Measurements from ENCODE around the gene NALCN. TPM values are rescaled to one million over a fixed set of nuclear protein-coding genes. Genes with fewer than 3 reads are reported as not detected.

NALCN gene
- total and polyA plus RNA-seq, 7 experiments from 2014 or later: not detected

DNA sequence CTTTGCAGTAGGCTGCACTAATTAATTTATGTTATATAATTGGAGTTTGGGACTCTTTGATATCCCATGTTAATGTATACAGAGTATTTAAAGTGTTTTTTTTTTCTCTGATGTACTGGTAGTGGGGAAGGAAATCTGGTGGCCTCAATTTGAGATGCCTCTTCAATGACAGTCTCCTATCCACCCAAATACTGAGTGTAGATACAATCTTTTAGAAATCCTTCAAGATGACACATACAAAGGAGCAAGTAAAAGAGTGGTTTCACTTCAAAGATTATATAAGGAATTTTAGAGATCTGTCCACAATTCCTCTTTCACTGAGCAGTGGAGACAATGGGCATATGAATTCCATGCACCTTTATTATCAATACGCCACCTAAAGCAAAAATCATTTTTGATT lies 15.1 kb downstream of the NALCN start:
- Histone ChIP-seq H3K36me3 (ENCODE audit: control insufficient read depth in 2 of 3, insufficient read depth in 3 of 3, low read length in 3 of 3) (no peaks in the 10 kb centered on the region), H3K4me1 (ENCODE audit: control insufficient read depth in 2 of 2, insufficient read depth in 2 of 2, low read length in 2 of 2) (no peaks in the 10 kb centered on the region), H3K27ac (ENCODE audit: low read depth, low read length) (no peak overlapping the region), H3K27me3 (ENCODE audit: control insufficient read depth in 2 of 2, insufficient read depth in 2 of 2, low read length in 2 of 2) (no peaks in the 10 kb centered on the region), H3K9me3 (ENCODE audit: control insufficient read depth in 2 of 3, low read length in 3 of 3) (no peaks in the 10 kb centered on the region), H3K4me3 (ENCODE audit: low read length) (no peak overlapping the region)
- CTCF ChIA-PET: no interaction called here
- POLR2A ChIA-PET: no interaction called here
- H3K4me1 Mint-ChIP-seq: peaks cover 0 to 2% (median 0%) of the 10 kb centered on the region in 7 donors
- peaks cover 0 to 6% (median 0%) of the 10 kb centered on the region in 11 donors for H3K9me3 Mint-ChIP-seq
- H3K27ac Mint-ChIP-seq: no peak overlapping the region
- ATAC-seq (no peak), DNase-seq (no peak)
- no peaks in the 10 kb centered on the region for H3K36me3 Mint-ChIP-seq
- intact Hi-C loops (cut with micrococcal nuclease): no loop called here
- H3K27me3 Mint-ChIP-seq: peaks cover 0 to 8% (median 5%) of the 10 kb centered on the region in 5 donors
- H3K4me3 Mint-ChIP-seq: no peak overlapping the region

DNA sequence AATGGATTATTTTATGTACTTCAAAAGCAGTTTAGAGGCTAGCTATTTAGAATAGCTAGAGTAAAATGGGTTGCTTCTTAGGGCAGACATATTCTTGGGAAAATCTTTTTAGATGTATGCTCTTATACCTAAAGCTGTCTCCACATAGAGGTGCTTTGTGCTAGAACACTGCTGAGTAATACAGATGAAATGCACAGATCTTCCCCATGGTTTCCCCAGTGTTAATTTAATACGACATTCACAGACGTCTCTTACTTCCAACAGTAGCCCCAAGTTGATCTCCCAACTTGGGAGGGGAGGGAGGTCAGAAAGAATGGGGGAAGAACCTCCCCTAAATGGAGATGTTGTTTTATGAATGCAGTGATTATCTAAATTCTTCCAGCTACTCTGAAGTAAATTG lies 16.9 kb downstream of the NALCN start:
- Mint-ChIP-seq H3K27ac (no peak overlapping the region), H3K4me3 (no peak overlapping the region), H3K27me3 (no peaks in the 10 kb centered on the region), H3K4me1 (peaks cover 0 to 2% (median 0%) of the 10 kb centered on the region in 7 donors), H3K36me3 (no peaks in the 10 kb centered on the region), H3K9me3 (peaks cover 0 to 6% (median 0%) of the 10 kb centered on the region in 11 donors)
- H3K36me3 ChIP-seq (ENCODE audit: control insufficient read depth in 2 of 3, insufficient read depth in 3 of 3, low read length in 3 of 3): no peaks in the 10 kb centered on the region
- no peaks in the 10 kb centered on the region for H3K27me3 ChIP-seq (ENCODE audit: control insufficient read depth in 2 of 2, insufficient read depth in 2 of 2, low read length in 2 of 2)
- no peak for DNase-seq
- H3K4me1 ChIP-seq (ENCODE audit: control insufficient read depth in 2 of 2, insufficient read depth in 2 of 2, low read length in 2 of 2): no peaks in the 10 kb centered on the region
- ChIA-PET POLR2A (no interaction called here), CTCF (no interaction called here)
- H3K27ac ChIP-seq (ENCODE audit: low read depth, low read length): no peak overlapping the region
- intact Hi-C loops (cut with micrococcal nuclease): no loop called here
- no peaks in the 10 kb centered on the region for H3K9me3 ChIP-seq (ENCODE audit: control insufficient read depth in 2 of 3, low read length in 3 of 3)
- no peak overlapping the region for H3K4me3 ChIP-seq (ENCODE audit: low read length)
- ATAC-seq: no peak

DNA sequence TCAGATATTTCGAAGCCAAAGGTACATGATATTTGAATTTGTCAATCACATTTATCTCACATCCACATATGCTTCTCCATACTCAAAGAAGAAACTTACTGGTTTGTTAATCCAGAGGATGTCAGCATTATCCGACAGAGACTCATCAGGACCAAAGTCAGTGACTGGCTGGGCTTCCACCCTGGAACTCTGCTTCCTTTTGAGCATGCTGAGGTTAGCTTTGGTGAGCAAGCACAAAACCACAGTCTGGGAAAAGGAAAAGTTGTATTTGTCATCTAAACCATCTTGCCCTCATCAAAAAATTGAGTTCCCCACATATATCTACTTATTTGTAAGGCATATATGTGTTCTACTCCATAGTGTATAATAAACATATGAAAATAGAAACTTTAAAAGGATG lies 17.4 kb downstream of the NALCN start:
- no peak for ATAC-seq
- no peak for DNase-seq
- Mint-ChIP-seq H3K36me3 (no peaks in the 10 kb centered on the region), H3K27me3 (no peaks in the 10 kb centered on the region), H3K4me1 (peaks cover 0 to 2% (median 0%) of the 10 kb centered on the region in 7 donors), H3K4me3 (no peak overlapping the region), H3K9me3 (peaks cover 0 to 6% (median 0%) of the 10 kb centered on the region in 11 donors), H3K27ac (no peak overlapping the region)
- Histone ChIP-seq H3K4me1 (ENCODE audit: control insufficient read depth in 2 of 2, insufficient read depth in 2 of 2, low read length in 2 of 2) (no peaks in the 10 kb centered on the region), H3K27me3 (ENCODE audit: control insufficient read depth in 2 of 2, insufficient read depth in 2 of 2, low read length in 2 of 2) (no peaks in the 10 kb centered on the region), H3K27ac (ENCODE audit: low read depth, low read length) (no peak overlapping the region), H3K4me3 (ENCODE audit: low read length) (no peak overlapping the region), H3K9me3 (ENCODE audit: control insufficient read depth in 2 of 3, low read length in 3 of 3) (no peaks in the 10 kb centered on the region), H3K36me3 (ENCODE audit: control insufficient read depth in 2 of 3, insufficient read depth in 3 of 3, low read length in 3 of 3) (no peaks in the 10 kb centered on the region)
- ChIA-PET CTCF (no interaction called here), POLR2A (no interaction called here)
- intact Hi-C loops (cut with micrococcal nuclease): no loop called here

DNA sequence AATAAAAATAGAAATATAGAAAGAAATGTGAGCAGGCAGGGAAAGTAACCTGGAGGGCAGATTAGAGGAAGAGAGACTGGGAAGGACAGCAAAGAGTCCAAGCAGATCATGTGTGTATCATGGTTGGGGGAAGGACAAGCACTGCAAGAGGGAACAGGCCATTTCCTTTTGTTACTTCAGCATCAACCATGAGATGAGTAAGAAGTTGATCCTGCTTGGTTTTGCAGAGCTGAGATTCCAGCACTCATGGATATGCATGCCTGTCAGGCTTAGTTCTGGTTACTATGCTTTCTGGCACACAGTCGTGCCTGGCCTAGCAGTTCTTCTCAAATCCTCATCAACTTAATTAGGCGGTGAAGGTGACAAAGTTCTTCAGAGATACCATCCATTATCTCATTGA lies 18.1 kb downstream of the NALCN start:
- Histone ChIP-seq H3K27me3 (ENCODE audit: control insufficient read depth in 2 of 2, insufficient read depth in 2 of 2, low read length in 2 of 2) (no peaks in the 10 kb centered on the region), H3K36me3 (ENCODE audit: control insufficient read depth in 2 of 3, insufficient read depth in 3 of 3, low read length in 3 of 3) (no peaks in the 10 kb centered on the region), H3K9me3 (ENCODE audit: control insufficient read depth in 2 of 3, low read length in 3 of 3) (no peaks in the 10 kb centered on the region), H3K4me1 (ENCODE audit: control insufficient read depth in 2 of 2, insufficient read depth in 2 of 2, low read length in 2 of 2) (no peaks in the 10 kb centered on the region), H3K27ac (ENCODE audit: low read depth, low read length) (no peak overlapping the region), H3K4me3 (ENCODE audit: low read length) (no peak overlapping the region)
- Mint-ChIP-seq H3K36me3 (no peaks in the 10 kb centered on the region), H3K4me3 (no peak overlapping the region), H3K27ac (no peak overlapping the region), H3K4me1 (peaks cover 0 to 2% (median 0%) of the 10 kb centered on the region in 7 donors), H3K27me3 (no peaks in the 10 kb centered on the region), H3K9me3 (peaks cover 0 to 2% (median 0%) of the 10 kb centered on the region in 11 donors)
- no peak for ATAC-seq
- no peak for DNase-seq
- ChIA-PET CTCF (no interaction called here), POLR2A (no interaction called here)
- intact Hi-C loops (cut with micrococcal nuclease): no loop called here

DNA sequence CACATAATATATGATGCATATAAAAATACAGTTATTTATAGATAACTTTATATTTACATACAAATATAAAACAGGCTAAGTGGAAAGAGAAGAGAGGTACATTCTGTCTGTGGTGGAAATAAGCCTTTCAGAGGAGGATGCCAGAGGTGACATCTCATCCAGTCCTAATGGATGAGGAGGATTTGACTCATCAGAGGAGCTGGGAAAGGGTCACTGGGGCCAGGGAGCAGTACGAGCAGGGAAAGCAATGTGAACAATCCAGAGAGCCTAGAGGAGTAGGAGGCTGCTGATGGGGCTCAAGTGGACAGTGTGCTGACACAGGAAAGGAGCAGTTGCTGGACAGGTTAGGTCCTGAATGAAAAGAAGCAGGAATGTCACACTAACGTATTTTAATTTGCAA lies 18.6 kb downstream of the NALCN start:
- ATAC-seq (no peak), DNase-seq (no peak)
- ChIA-PET CTCF (no interaction called here), POLR2A (no interaction called here)
- no peak overlapping the region for H3K4me3 ChIP-seq (ENCODE audit: low read length)
- no peaks in the 10 kb centered on the region for H3K27me3 Mint-ChIP-seq
- H3K27ac ChIP-seq (ENCODE audit: low read depth, low read length): no peak overlapping the region
- H3K4me3 Mint-ChIP-seq: no peak overlapping the region
- no peaks in the 10 kb centered on the region for H3K9me3 ChIP-seq (ENCODE audit: control insufficient read depth in 2 of 3, low read length in 3 of 3)
- H3K36me3 ChIP-seq (ENCODE audit: control insufficient read depth in 2 of 3, insufficient read depth in 3 of 3, low read length in 3 of 3): no peaks in the 10 kb centered on the region
- peaks cover 0 to 2% (median 0%) of the 10 kb centered on the region in 7 donors for H3K4me1 Mint-ChIP-seq
- intact Hi-C loops (cut with micrococcal nuclease): no loop called here
- no peaks in the 10 kb centered on the region for H3K9me3 Mint-ChIP-seq
- H3K27ac Mint-ChIP-seq: no peak overlapping the region
- no peaks in the 10 kb centered on the region for H3K27me3 ChIP-seq (ENCODE audit: control insufficient read depth in 2 of 2, insufficient read depth in 2 of 2, low read length in 2 of 2)
- H3K36me3 Mint-ChIP-seq: no peaks in the 10 kb centered on the region
- no peaks in the 10 kb centered on the region for H3K4me1 ChIP-seq (ENCODE audit: control insufficient read depth in 2 of 2, insufficient read depth in 2 of 2, low read length in 2 of 2)

DNA sequence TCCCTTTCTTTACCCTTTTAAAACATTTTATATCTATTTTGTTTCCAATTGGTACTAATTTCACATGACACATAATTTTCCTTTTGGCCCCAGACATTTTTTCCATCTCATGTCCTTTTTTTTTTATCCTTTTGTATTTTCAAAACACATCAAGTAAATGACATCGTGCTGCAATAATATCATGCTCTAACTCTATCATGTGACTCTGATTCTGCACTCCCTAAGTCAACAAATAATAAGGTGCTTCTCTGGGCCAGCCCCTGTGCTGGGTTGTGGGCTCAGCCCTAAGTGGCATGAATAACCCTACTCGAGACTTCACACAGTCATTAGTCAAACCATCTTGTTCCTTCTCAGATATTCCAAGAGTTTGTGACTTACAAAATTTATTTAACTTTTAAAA lies 21.7 kb downstream of the NALCN start:
- Mint-ChIP-seq H3K27me3 (no peaks in the 10 kb centered on the region), H3K9me3 (peaks cover 0 to 6% (median 0%) of the 10 kb centered on the region in 11 donors), H3K4me1 (no peaks in the 10 kb centered on the region), H3K36me3 (no peaks in the 10 kb centered on the region), H3K4me3 (no peak overlapping the region), H3K27ac (no peak overlapping the region)
- H3K27ac ChIP-seq (ENCODE audit: low read depth, low read length): no peak overlapping the region
- ATAC-seq (no peak), DNase-seq (no peak)
- ChIA-PET POLR2A (no interaction called here), CTCF (no interaction called here)
- no peaks in the 10 kb centered on the region for H3K36me3 ChIP-seq (ENCODE audit: control insufficient read depth in 2 of 3, insufficient read depth in 3 of 3, low read length in 3 of 3)
- no peaks in the 10 kb centered on the region for H3K27me3 ChIP-seq (ENCODE audit: control insufficient read depth in 2 of 2, insufficient read depth in 2 of 2, low read length in 2 of 2)
- no peak overlapping the region for H3K4me3 ChIP-seq (ENCODE audit: low read length)
- no peaks in the 10 kb centered on the region for H3K9me3 ChIP-seq (ENCODE audit: control insufficient read depth in 2 of 3, low read length in 3 of 3)
- no peaks in the 10 kb centered on the region for H3K4me1 ChIP-seq (ENCODE audit: control insufficient read depth in 2 of 2, insufficient read depth in 2 of 2, low read length in 2 of 2)
- intact Hi-C loops (cut with micrococcal nuclease): no loop called here

DNA sequence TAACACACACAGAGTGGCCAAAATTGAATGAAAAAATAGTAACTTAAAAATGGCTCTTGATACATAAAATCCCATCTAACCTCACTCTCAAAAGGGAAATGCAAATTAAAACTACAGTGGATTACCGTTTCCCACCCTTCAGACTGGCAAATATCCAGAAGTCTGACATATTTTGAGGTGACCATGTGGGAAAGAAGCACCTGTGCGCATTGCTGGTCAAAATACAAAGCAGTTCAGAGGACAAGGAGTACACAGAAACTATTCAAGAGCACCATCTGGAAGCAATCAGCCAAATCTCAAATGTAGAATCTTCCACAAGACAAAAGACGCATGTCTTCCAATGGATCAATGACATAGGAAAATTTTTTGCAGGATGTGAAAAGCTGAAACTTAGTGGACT lies 23.2 kb downstream of the NALCN start:
- H3K27me3 ChIP-seq (ENCODE audit: control insufficient read depth in 2 of 2, insufficient read depth in 2 of 2, low read length in 2 of 2): no peaks in the 10 kb centered on the region
- no peak overlapping the region for H3K27ac Mint-ChIP-seq
- no peak overlapping the region for H3K4me3 Mint-ChIP-seq
- DNase-seq (no peak), ATAC-seq (no peak)
- no peaks in the 10 kb centered on the region for H3K4me1 ChIP-seq (ENCODE audit: control insufficient read depth in 2 of 2, insufficient read depth in 2 of 2, low read length in 2 of 2)
- no peak overlapping the region for H3K4me3 ChIP-seq (ENCODE audit: low read length)
- no peaks in the 10 kb centered on the region for H3K4me1 Mint-ChIP-seq
- ChIA-PET CTCF (no interaction called here), POLR2A (no interaction called here)
- H3K36me3 ChIP-seq (ENCODE audit: control insufficient read depth in 2 of 3, insufficient read depth in 3 of 3, low read length in 3 of 3): no peaks in the 10 kb centered on the region
- H3K9me3 Mint-ChIP-seq: peaks cover 0 to 6% (median 0%) of the 10 kb centered on the region in 11 donors
- H3K9me3 ChIP-seq (ENCODE audit: control insufficient read depth in 2 of 3, low read length in 3 of 3): no peaks in the 10 kb centered on the region
- intact Hi-C loops (cut with micrococcal nuclease): no loop called here
- no peak overlapping the region for H3K27ac ChIP-seq (ENCODE audit: low read depth, low read length)
- no peaks in the 10 kb centered on the region for H3K36me3 Mint-ChIP-seq
- peaks cover 0 to 10% (median 3%) of the 10 kb centered on the region in 5 donors for H3K27me3 Mint-ChIP-seq

Measured in naive thymus-derived CD4-positive, alpha-beta T cell (primary cell).